ENCODE results near the gene POPDC2. TPM values are rescaled to one million over a fixed set of nuclear protein-coding genes. Genes with fewer than 3 reads are reported as not detected.

POPDC2 gene
- total RNA-seq, 1 donor from 2014 or later: 2.1 TPM

DNA sequence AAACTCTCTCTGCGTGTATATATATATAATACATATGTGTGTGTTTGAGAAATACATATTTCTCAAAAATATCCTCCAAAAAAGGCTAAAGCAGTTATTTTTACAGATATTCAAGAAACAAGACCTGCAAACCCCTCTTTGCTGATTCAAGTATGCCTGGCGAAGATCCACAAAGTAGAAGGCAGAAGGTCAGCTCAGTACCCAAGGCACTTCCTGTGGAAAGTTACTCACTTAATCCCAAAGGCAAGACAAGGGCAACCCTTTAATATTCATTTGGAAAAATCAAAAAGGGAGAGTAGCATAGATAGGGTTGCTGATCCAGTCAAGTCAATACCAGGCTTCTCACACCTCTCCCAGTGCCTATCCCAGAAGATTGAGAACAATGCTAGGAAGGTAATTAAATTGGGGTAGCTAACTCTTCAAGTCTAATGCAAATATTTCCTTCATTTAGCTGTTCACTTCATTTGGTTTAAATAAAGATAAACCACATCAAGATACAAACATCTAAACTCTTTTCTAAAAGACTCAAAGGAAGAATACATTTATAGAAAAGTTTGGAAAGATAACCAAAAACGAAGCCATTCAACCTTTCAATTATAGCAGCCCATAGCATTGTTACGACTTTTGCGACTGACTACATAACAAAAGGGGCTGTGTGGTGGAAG lies 9.6 kb upstream of the POPDC2 start:
- no peak for FAIRE-seq
- no peak overlapping the region for H3K4me3 Mint-ChIP-seq (ENCODE audit: unreplicated experiment)
- H3K9ac ChIP-seq (ENCODE audit: low read length): no peak overlapping the region
- no peak overlapping the region for H3K27ac Mint-ChIP-seq (ENCODE audit: unreplicated experiment)
- no peaks in the 10 kb centered on the region for H4K20me1 ChIP-seq (ENCODE audit: insufficient read depth, low read length)
- H3K9me3 Mint-ChIP-seq (ENCODE audit: unreplicated experiment): no peaks in the 10 kb centered on the region
- H3K79me2 ChIP-seq (ENCODE audit: insufficient read depth, low read length): no peaks in the 10 kb centered on the region
- no peak for DNase-seq (ENCODE audit: low read depth)
- no peak overlapping the region for H3K4me3 ChIP-seq (ENCODE audit: insufficient read depth, low read depth, low read length)
- no peaks in the 10 kb centered on the region for H3K27me3 ChIP-seq (ENCODE audit: insufficient read depth, low read length)
- peaks cover 6% of the 10 kb centered on the region for H3K36me3 ChIP-seq (ENCODE audit: insufficient read depth, low read length)
- H3K4me2 ChIP-seq (ENCODE audit: low read length): no peak overlapping the region
- no peak for TF ChIP-seq EZH2 (IDR thresholded peaks at IDR 0.05; ENCODE audit: insufficient read depth, low read length)
- TF ChIP-seq, protein P1, sequence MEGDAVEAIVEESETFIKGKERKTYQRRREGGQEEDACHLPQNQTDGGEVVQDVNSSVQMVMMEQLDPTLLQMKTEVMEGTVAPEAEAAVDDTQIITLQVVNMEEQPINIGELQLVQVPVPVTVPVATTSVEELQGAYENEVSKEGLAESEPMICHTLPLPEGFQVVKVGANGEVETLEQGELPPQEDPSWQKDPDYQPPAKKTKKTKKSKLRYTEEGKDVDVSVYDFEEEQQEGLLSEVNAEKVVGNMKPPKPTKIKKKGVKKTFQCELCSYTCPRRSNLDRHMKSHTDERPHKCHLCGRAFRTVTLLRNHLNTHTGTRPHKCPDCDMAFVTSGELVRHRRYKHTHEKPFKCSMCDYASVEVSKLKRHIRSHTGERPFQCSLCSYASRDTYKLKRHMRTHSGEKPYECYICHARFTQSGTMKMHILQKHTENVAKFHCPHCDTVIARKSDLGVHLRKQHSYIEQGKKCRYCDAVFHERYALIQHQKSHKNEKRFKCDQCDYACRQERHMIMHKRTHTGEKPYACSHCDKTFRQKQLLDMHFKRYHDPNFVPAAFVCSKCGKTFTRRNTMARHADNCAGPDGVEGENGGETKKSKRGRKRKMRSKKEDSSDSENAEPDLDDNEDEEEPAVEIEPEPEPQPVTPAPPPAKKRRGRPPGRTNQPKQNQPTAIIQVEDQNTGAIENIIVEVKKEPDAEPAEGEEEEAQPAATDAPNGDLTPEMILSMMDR (IDR thresholded peaks at IDR 0.05; ENCODE audit: insufficient read depth, low read depth, low read length): no peak
- peaks cover 10% of the 10 kb centered on the region for H3K4me1 Mint-ChIP-seq (ENCODE audit: low read depth, unreplicated experiment)
- H3K36me3 Mint-ChIP-seq (ENCODE audit: low read depth, unreplicated experiment): peaks cover 3% of the 10 kb centered on the region
- H3K27ac ChIP-seq (ENCODE audit: low read depth, low read length): no peak overlapping the region
- H3K27me3 Mint-ChIP-seq (ENCODE audit: low read depth, unreplicated experiment): no peaks in the 10 kb centered on the region
- no peak overlapping the region for H2AFZ ChIP-seq (ENCODE audit: low read depth, low read length)
- H3K9me3 ChIP-seq (ENCODE audit: insufficient read depth, low read depth, low read length): no peaks in the 10 kb centered on the region
- H3K4me1 ChIP-seq (ENCODE audit: insufficient read depth, low read length): peaks cover 2% of the 10 kb centered on the region

DNA sequence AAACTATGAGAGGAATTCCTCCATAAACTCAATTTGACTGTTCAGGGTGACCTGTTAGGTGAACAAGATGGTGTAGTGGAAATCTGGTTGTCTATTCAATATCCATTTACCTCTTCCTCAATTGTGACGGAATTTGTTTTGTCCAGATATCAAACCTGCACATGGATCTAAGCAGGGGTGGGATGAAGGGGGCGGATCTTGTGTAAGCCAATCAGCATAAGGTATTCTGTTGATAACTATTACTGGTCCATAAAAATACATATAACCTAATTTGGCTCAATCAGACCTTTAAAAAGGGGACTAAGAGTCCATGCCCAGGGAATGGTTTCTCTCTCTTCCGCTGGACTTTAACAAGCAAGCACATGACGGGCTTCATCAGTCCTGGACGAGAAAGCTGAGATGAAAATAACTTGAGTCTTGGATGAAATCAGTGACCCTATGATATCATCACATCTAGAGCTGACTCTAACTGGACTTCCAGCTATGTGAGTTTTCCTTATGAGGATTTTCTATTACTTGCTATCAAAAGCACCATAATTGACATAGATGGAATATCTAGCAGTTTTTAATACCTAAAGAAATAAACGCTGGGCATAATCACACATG lies 5.7 kb upstream of the POPDC2 start:
- no peaks in the 10 kb centered on the region for H3K27me3 Mint-ChIP-seq (ENCODE audit: low read depth, unreplicated experiment)
- no peaks in the 10 kb centered on the region for H3K27me3 ChIP-seq (ENCODE audit: insufficient read depth, low read length)
- no peak for DNase-seq (ENCODE audit: low read depth)
- no peak overlapping the region for H3K27ac Mint-ChIP-seq (ENCODE audit: unreplicated experiment)
- TF ChIP-seq, protein P1 (IDR thresholded peaks at IDR 0.05; ENCODE audit: insufficient read depth, low read depth, low read length): no peak
- no peak for TF ChIP-seq EZH2 (IDR thresholded peaks at IDR 0.05; ENCODE audit: insufficient read depth, low read length)
- H3K4me1 ChIP-seq (ENCODE audit: insufficient read depth, low read length): peaks cover 2% of the 10 kb centered on the region
- H3K4me2 ChIP-seq (ENCODE audit: low read length): no peak overlapping the region
- H3K4me3 ChIP-seq (ENCODE audit: insufficient read depth, low read depth, low read length): no peak overlapping the region
- H3K36me3 ChIP-seq (ENCODE audit: insufficient read depth, low read length): no peaks in the 10 kb centered on the region
- FAIRE-seq: no peak
- H3K9ac ChIP-seq (ENCODE audit: low read length): no peak overlapping the region
- H2AFZ ChIP-seq (ENCODE audit: low read depth, low read length): no peak overlapping the region
- H3K36me3 Mint-ChIP-seq (ENCODE audit: low read depth, unreplicated experiment): no peaks in the 10 kb centered on the region
- H3K9me3 ChIP-seq (ENCODE audit: insufficient read depth, low read depth, low read length): no peaks in the 10 kb centered on the region
- peaks cover 26% of the 10 kb centered on the region for H3K4me1 Mint-ChIP-seq (ENCODE audit: low read depth, unreplicated experiment)
- H4K20me1 ChIP-seq (ENCODE audit: insufficient read depth, low read length): no peaks in the 10 kb centered on the region
- no peak overlapping the region for H3K4me3 Mint-ChIP-seq (ENCODE audit: unreplicated experiment)
- H3K9me3 Mint-ChIP-seq (ENCODE audit: unreplicated experiment): no peaks in the 10 kb centered on the region
- no peaks in the 10 kb centered on the region for H3K79me2 ChIP-seq (ENCODE audit: insufficient read depth, low read length)
- no peak overlapping the region for H3K27ac ChIP-seq (ENCODE audit: low read depth, low read length)

DNA sequence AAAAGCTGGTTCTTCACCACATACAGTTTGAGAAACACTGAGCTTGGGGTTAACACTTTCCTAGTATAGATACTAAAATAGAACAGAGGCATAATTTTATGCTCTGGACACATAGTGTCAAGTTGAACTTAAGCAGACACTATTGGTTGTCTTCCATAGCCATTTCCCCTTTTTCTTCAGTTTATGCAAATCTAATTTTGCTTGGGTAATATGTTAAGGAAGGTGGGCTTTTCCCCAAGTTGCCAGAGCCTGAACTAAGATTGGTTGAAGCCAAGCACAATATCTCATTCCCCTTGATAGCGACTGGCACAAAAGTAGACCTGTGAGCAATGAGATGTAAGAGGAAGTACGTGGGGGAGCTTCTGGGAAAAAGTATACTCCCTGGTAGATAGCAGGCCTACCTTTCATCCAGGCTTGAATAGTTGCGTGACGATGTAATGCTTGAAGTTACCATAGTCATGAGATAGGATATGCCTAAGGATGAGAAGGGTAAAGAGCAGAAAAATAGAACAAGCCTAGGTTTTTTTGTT lies 4.5 kb upstream of the POPDC2 start:
- H3K4me3 ChIP-seq (ENCODE audit: insufficient read depth, low read depth, low read length): no peak overlapping the region
- no peak overlapping the region for H3K4me2 ChIP-seq (ENCODE audit: low read length)
- no peaks in the 10 kb centered on the region for H3K27me3 ChIP-seq (ENCODE audit: insufficient read depth, low read length)
- H3K4me1 ChIP-seq (ENCODE audit: insufficient read depth, low read length): peaks cover under 1% of the 10 kb centered on the region
- H3K9ac ChIP-seq (ENCODE audit: low read length): no peak overlapping the region
- no peak overlapping the region for H2AFZ ChIP-seq (ENCODE audit: low read depth, low read length)
- no peak for TF ChIP-seq EZH2 (IDR thresholded peaks at IDR 0.05; ENCODE audit: insufficient read depth, low read length)
- Mint-ChIP-seq H3K27ac (ENCODE audit: unreplicated experiment) (peak overlapping the region; percentile 41), H3K36me3 (ENCODE audit: low read depth, unreplicated experiment) (no peaks in the 10 kb centered on the region), H3K4me3 (ENCODE audit: unreplicated experiment) (no peak overlapping the region), H3K9me3 (ENCODE audit: unreplicated experiment) (no peaks in the 10 kb centered on the region), H3K27me3 (ENCODE audit: low read depth, unreplicated experiment) (no peaks in the 10 kb centered on the region), H3K4me1 (ENCODE audit: low read depth, unreplicated experiment) (peaks cover 27% of the 10 kb centered on the region)
- no peaks in the 10 kb centered on the region for H3K36me3 ChIP-seq (ENCODE audit: insufficient read depth, low read length)
- no peaks in the 10 kb centered on the region for H4K20me1 ChIP-seq (ENCODE audit: insufficient read depth, low read length)
- H3K79me2 ChIP-seq (ENCODE audit: insufficient read depth, low read length): no peaks in the 10 kb centered on the region
- H3K9me3 ChIP-seq (ENCODE audit: insufficient read depth, low read depth, low read length): no peaks in the 10 kb centered on the region
- peak; percentile 46 for DNase-seq (ENCODE audit: low read depth)
- FAIRE-seq: no peak
- H3K27ac ChIP-seq (ENCODE audit: low read depth, low read length): no peak overlapping the region

Data from astrocyte (in vitro differentiated cells and primary cell).